Pulmonary artery endothelial cell (primary cell): Measurements from ENCODE around the gene LSP1. TPM values are rescaled to one million over a fixed set of nuclear protein-coding genes. Genes with fewer than 3 reads are reported as not detected.
"Not testable (repeated sequence)": the region's sequence is repeated elsewhere in the genome, so short reads cannot be mapped to it uniquely, and the experiment has no call there.

Experiments used
- DNase-seq: peaks from one replicate; pipeline ENCODE4 v3.0.0-alpha.2; 2011; ENCODE audit warnings: low read depth, low spot score
- total RNA-seq: library from RNA; depleted of rRNA; stranded (reverse); fragments of >200 nt; gene quantifications from 2 replicates; pipeline ENCODE4 v1.2.3, GENCODE V29; 2014

Gene LSP1
- total RNA-seq, 1 donor from 2014 or later = not detected

DNA sequence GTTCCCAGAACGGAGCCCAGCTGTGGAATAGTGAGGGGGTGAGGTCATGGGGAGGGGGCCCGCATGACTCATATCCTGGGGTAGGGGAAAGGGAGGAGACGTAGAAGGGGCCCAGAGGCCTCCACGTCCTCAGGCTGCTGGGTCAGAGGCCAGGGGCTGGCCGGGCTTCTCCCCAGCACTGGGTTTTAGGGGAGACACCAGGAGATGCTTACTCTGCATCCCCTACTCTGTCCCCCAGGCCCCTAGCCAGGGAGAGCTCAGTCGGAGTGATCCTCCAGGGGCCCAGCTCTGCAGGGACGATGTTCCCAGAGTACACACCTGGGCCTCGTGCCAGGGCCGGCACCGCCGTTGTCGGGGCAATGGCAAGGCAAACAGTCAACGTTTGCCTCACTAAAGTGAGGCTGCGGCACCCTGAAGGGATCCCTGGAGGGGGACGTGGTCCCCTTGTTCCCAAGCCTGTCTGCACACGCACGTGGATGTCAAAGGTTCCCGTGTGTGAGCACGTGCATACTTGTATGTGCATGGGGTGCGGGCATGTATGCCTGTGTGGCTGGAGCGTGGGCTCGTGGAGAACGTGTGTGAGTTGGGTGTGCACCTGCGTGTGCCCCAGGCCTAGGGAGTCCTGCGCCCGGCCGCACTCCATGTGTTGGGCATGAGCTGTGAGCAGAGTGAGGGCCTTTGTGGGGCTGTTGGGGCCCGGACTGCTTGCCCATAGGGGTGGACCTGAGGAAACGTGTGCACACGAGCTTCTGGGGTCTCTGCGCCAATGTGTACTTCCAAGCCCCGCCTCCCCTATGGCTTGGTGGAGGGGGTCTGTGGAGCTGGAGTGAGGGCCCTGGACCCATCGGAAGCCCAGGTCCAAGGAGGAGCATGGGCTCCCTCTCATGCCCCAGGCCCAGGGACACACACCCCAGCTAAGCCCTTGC is 24.6 kb downstream of the LSP1 start:
- DNase-seq = no peak

DNA sequence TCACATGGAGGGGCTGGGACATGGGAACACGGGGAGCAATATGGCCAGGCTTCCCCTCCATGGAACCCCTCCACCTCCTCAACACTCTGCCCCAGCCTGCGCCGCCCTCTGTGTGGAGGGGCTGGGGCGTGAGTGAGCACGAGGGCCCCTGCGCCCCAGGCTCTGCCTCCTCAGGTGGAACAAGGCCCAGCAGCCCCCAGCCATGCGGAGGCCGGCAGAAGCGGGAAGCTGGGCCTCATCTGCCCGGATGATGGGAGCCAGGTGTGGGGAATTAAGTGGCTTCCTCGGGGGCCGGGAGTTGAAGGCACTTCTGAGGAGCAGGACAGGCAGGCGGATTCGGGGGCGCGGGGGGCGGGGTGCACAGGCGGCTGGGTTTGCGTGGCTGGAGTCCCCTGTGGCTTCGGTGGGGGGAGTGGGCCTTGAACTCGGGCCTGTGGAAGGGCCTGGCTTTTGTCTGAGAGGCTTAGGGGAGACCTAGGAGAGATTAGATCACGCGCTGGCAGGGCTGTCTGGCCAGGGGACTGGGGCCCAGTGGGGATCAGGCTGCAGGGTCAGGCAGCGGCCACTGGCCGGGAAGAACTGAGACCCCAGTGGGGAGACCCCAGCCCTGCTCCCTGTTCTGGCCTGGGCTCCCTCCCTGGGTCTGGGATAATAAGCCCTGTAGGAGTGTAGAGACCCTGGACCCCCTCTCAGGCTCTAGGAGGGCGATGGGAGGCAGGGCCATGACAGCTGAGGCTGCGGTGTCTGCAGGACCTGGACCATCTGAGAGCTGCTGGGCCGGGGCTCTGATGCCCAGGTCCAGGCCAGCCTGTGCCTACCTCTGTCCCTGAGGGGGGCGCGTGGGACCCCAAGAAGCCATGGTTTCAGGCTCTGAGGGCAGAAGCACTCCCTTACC is 25.5 kb downstream of the LSP1 start:
- DNase-seq = no peak

DNA sequence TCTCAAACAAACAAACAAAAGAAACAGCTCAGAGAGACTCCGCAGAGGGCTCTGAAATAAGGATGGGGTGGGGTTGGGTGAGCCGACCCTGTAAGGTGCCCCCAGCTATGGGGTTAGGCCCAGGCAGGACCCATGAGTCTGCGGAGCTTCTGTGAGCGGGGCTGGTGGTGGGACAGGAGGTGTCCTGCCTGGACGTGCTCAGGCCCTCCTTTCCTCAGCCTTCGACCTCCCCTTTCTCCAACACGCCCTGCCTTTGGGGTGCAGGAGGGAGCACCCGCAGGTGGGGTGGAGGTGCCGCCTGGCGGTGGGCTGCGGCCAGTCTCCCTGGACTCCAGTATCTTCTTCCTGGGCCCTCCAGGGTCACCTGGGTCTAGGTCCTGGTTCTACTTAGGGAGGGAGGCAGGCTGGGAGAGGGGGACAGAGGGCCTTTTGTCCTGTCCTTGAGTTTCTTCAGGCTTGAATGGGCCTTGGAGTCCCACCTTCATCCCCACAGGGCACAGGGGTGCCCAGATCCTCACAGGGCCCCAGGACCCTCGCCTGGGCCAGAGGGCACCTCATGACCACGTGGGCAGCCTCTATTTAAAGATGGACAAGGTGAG is 26.6 kb downstream of the LSP1 start:
- DNase-seq = no peak

DNA sequence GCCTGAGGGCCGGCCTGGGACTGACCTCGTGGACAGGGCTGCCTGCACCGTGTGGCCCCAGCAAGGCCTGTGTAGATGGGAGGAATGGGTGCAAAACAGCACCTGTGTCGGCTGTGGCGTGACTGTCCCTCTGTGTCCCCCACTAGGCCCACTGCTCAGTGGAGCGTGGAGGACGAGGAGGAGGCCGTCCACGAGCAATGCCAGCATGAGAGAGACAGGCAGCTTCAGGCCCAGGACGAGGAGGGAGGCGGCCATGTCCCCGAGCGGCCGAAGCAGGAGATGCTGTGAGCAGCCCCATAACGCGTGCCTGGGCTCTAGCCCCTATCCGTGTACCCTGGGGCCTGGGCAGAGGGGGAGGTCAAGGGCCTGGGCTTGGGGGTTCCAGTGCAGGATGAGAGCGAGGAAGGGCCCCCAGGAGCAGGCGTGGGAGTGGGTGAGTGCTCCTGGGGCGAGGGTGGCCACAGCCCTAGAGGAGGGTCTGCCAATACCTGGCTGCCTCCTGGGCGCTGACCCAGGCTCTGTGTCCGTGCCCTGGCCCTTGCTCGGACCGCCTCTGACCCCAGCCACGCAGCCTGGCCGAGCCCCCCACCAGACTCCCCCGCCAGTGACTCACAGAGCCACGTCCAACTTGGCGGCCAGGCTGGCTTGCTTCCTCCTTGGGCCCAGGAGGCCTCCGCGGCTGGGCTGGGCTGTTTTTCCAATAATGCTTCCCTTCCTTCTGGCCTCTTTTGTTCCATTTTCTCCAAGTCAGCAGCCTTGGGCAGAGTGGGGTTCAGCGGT is 27.2 kb downstream of the LSP1 start:
- no peak for DNase-seq

DNA sequence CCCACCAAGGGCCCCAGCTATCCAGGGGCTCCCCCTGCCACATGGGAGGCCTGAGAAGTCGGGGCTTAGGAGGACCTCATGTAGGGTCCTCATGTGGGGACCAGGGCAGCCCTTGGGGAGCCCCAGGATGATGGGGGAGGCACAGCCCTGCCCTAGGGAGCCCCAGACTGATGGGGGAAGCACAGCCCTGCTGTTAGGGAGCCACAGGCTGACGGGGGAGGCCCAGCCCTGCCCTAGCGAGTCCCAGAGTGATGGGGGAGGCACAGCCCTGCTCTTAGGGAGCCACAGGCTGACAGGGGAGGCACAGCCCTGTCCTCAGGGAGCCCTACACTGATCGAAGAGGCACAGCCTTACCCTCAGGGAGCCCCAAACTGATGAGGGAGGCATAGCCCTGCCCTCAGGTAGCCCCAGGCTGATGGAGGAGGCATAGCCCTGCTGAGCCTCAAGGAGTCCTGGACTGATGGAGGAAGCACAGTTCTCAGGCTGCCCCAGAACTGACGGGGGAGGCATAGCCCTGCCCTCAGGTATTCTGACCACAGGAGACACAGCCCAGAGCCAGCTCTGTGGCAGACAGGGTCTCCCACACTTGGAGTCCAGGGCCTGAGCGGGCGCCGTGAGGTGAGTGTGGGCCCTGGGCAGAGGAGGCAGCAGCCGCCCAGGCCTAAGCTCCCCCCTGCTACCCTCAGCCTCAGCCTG is 28.0 kb downstream of the LSP1 start:
- no peak for DNase-seq

DNA sequence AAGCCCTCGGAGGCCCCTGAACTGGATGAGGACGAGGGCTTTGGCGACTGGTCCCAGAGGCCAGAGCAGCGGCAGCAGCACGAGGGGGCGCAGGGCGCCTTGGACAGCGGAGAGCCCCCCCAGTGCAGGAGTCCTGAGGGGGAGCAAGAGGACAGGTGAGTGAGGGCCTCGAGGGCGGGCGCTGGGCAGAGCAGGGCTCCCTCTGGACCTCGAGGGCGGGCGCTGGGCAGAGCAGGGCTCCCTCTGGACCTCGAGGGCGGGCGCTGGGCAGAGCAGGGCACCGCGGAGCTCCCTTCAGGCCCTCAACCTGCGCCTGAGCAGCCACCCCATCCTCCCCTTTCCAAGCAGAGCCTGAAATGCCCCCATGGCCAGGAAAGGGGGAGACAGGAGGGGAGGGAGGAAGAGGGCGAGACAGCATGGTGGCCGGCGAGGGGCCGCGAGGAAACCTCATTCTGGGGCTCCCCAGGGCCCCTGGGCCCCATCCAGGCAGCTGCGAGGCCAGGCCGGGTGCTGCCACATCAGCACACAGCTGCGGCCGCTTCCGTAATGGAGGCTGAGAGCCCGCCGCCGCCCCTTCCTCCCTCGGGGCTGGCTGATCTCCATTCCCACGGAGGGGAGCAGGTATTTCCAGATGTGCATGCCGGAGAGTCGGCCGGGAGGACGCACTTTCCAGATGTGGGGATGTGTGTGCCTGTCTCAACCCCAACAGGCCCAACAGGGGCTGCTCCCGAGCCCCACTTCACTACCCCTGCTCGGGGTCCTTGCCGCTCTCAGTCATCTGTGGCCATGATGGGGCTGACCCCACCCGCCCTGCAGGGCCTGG is 28.8 kb downstream of the LSP1 start:
- DNase-seq = no peak

DNA sequence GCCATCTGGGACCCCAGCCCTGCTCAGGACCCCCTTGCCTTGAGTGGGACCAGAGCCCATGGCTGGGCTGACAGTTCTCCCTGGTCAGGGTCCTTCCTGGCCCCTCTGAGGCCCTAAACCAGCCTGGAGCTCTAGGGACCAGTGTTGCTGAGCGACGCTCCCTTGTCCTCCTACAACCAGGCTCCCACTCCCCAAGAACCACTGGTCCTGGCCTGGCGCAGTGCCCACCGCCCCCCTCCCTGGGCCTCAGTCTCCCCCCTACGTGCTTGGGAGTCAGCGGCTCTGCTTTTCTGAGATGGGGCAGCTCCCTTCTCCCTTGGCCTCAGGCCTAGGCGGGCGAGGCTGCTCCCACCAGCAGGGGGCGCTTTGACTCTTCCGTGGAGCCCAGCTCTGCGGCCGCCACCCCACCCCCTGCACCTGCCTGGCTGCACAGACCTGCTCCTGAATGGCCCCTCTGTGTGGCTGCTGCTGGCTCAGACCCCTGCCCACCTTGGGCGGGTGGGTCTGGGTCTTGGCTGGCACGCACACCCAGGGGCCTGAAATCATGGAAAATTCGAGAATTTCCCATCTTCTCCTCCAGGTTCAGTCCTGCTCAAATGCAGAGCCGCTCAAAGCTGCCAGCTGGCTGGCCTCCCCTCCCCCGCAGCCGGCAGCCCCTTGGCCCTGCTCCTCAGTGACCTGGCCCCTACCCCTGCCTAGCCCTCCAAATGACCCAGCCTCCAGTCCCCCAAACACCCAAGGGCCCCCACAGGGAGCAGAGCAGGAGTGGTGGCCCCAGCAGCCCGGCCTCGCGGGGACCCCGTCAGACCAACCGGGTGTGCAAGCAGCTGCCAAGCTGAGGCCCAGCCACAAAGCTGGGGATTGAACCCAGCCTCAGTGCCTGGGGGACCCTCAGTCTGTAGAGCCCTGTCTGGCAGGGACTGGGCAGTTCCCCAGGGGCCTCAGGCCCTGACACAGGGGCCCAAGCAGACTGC is 29.7 kb downstream of the LSP1 start:
- no peak for DNase-seq

DNA sequence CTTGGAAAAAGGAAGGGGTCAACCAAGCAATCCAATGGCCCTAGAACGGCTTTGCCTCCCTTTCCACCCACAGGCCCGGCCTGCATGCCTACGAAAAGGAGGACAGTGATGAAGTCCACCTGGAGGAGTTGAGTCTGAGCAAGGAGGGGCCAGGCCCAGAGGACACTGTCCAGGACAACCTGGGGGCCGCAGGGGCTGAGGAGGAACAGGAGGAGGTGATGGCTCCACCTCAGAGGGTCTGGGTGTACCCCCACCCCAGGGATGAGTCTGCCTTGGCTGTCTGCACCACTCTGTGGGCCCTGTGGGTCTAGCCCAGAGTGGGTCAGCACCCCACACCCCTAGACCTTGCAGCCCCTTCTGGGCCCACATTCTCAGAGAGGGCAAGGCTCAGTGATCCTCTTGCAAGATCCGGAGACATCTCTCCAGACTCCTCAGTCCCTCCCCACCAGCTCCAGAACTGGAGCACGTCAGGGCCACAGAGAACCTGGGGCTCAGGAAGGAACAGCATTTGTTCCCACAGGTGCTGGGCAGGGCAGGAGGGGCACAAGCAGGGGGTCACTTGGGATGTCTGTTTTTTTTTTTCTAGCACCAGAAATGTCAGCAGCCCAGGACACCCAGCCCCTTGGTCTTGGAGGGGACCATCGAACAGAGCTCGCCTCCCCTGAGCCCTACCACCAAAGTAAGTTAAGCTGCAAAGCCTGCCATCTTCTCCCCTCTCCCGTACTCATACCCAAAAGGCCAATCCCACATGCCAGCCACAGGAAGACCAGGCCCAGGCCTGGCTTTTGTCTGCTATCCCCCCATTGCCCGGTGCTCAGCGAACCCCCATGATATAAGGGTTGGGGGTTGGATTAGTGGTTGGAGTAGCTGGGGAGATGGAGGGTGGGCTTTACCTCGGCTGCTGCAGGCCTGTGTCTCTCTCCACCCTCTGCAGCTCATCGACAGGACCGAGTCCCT is 30.7 kb downstream of the LSP1 start:
- no peak for DNase-seq

DNA sequence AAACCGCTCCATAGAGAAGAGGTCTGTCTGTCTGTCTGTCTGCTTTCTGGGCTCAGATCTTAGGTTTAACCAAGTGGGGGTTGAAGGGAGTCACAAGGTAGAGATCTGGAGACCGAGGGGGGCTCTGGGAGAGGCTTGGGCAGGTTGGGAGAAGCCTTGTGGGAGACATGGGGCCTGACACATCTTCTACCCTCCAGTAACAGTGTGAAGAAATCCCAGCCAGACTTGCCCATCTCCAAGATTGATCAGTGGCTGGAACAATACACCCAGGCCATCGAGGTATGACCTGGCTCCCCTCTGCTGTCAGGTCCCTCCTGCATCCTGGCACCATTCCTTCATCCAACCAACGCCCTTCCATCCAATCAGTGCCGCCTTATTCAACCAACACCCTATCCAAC is 31.4 kb downstream of the LSP1 start:
- no peak for DNase-seq

DNA sequence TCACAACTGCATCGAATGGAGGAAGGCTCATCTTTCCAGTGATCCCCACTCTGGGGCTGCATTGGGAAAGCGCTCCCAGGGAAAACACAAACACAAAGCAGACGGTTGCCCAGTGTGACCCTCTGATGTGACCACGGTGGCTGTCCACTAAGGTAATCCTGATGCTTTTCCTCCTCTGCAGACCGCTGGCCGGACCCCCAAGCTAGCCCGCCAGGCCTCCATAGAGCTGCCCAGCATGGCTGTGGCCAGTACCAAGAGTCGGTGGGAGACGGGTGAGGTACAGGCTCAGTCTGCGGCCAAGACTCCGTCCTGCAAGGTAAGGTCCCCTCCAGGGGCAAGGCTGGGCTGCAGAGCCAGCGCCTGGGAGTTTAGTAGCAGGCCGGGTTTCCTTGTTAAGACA is 33.7 kb downstream of the LSP1 start:
- DNase-seq = not testable (repeated sequence)

DNA sequence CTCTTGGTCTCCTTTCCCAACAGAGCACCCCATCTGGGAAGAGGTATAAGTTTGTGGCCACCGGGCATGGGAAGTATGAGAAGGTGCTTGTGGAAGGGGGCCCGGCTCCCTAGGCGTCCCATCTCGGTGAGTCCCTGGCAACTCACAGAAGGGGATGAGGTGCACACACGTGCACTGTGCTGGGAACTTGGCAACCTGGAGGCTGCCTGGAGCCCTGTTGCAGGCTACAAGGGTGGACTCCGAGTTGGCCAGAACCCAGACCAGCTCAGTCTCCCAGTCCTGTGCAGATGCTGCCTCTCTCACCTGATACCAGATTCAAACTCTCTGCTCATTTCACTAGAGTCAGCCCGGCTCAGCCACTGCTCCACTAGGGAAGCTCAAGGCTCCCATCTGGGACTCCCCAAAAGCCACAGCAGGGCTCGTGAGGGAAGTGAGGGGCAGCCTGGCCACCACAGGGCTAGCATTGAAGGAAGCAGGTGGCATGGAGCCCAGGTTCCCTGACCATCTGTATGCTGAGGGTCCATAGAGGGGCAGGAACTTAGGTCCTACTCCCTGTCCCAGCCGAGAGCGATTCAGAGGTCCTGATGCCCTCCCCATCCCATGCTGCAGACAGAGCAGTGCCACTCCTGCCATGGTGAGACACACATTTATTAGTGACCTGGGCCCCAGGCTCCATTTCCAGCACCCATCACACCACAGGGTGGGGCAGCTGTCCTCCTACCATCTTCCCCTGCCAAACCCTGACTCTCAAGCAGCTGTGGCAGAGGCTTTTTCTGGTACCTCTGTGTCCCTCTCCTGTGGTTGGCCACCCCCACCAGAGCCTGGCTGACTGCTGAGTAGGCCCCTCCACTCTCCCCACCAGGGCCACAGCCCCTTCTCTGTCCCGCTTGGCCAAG is 34.8 kb downstream of the LSP1 start:
- DNase-seq = no peak

DNA sequence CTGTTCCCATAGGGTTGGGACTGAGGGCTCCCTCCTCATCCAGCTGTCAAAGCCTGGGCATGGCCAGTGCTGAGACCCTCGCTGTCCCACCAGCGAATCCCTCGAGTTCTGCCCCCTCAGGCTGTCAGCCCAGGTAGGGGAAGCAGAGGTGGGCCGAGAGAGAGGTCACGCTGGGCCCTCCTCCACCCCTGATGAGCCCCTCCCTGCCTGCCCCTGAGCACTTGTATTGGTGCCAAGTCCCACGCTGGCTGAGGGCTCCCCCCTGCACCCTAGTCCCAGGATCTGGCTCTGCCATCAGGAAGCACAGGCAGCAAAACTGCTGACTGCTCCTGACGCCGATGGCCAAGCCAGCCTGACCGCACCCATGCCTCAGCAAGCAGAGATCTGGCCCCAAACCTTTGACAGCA is 35.5 kb downstream of the LSP1 start:
- no peak for DNase-seq

DNA sequence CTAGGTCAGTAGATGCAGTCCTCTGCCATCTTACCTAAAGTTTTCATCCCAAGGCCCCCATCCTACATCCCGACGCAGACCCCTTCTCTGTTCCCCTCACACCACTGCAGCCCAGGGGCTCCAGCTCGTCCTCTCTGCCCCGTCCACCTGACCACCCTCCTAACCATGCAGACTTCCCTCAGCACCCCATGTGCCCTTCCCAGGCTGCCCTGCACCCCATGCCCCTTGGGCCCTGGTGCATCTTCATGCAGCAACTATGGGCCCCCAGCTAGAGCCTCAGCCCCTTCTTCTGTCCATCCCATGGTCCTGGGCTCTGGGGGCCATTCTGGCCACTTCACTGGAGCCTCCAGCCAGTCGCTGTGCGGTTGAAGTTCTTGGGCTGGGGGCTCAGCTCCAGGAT is 35.9 kb downstream of the LSP1 start:
- DNase-seq = no peak

DNA sequence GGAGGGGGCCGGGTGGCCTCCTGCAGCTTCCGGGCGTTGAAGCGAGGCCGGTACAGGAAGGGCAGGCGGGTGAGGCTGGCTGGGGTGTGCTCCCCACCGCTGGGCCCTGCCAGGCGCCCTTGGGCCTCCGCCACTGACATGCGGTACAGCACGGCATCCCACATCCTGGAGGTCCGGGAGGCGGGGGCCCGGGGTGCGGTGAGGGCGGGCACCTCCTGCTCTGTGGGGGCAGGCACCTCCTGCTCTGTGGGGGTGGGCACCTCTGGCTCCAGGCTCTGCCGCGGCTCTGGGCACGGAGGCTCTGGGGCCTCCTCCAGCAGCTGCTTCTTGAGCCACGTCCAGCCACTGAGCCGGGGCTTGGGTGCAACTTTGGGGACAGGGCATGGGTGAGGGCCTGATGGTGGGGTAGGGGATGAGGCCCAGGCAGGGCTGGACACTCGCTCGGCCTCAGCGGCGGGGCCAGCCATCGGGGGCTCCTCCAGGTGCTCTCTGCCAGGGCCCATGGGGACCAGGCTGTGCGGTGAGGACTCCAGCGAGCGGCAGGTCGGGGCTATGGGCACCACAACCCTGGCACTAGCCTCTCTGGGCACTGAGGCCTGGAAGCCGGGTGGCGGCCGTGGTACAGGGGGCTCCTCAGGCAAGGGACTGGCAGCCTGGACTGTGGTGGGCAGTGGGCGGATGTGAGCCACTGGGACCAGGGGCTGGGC is 36.5 kb downstream of the LSP1 start:
- DNase-seq = no peak

DNA sequence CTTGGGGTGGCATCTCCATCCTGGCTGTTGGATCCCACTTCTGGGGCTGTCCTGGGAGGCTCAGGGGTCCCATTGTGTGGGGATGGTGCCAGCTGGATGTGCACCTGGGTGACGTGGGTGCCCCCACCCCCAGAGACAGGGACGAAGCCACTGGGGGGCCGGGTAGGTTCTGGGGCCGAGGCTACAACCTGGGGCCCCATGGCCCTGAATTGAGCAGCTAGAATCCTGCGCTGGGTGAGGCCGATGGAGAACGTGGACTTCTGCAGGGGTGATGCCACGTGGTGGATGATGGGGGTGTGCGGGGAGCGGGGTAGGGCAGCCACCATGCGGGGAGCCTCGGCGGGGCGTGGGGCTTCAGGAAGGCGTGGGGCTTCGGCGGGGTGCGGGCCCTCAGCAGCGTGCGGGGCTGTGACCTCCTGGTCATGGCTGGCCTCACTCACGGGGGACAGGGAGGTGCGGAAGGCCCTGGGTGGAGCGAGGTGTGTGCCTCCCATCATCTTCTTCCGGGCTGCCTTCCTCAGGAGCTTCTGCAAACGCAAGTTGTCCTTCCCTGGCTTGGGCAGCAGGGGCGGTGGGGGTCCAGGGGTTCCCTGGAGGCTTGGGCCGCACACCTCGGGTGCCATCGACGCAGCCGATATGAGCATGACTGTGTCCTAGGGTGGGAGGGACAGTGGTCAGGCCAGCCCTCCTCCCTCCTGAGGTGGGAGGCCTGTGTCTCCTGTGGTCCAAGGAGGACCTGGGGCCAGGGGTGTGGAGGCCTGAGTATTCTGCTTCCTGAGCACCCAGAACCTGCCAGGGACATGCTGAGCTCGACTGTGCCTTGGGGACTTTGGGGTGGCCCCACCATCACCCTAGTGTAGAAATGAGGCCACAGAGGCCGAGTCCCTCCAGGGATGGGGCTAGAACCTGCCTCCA is 37.3 kb downstream of the LSP1 start:
- DNase-seq = no peak
